Activated CD4-positive, alpha-beta T cell treated with anti-CD3 and anti-CD28 coated beads, Interleukin-2, amount 50 U/mL, for 16 hours (primary cell): ENCODE results near the gene DACT3.

Experiments
- DNase-seq: peaks from one replicate; pipeline ENCODE4 v3.0.0-alpha.2; 2020

Gene DACT3

GRCh38 chr19:46665072-46665471, 4.1 kb upstream of the DACT3 start:
- DNase-seq = no peak

GRCh38 chr19:46661735-46662592, 982 bp upstream of the DACT3 start:
- DNase-seq = peak; percentile 76

GRCh38 chr19:46660551-46661019, 397 bp downstream of the DACT3 start:
- DNase-seq = no peak

GRCh38 chr19:46660008-46660517, 919 bp downstream of the DACT3 start:
- DNase-seq = no peak

- DNase-seq = no peak
These were observed 1.6 kb downstream of the DACT3 start for GRCh38 chr19:46659151-46660007.

GRCh38 chr19:46656541-46656940, 4.4 kb downstream of the DACT3 start:
- no peak for DNase-seq

GRCh38 chr19:46654621-46655152, 6.3 kb downstream of the DACT3 start:
- no peak for DNase-seq

- DNase-seq = no peak
These were observed 10.5 kb downstream of the DACT3 start for GRCh38 chr19:46650445-46650844.

GRCh38 chr19:46648961-46649960, 11.7 kb downstream of the DACT3 start:
- no peak for DNase-seq

GRCh38 chr19:46648060-46648960, 12.7 kb downstream of the DACT3 start:
- no peak for DNase-seq

GRCh38 chr19:46646402-46646801, 14.6 kb downstream of the DACT3 start:
- no peak for DNase-seq

GRCh38 chr19:46644720-46645119, 16.3 kb downstream of the DACT3 start:
- no peak for DNase-seq

- DNase-seq = no peak
These were observed 20.3 kb downstream of the DACT3 start for GRCh38 chr19:46640656-46641055.

GRCh38 chr19:46639358-46640182, 21.4 kb downstream of the DACT3 start:
- DNase-seq = peak; percentile 34

GRCh38 chr19:46637224-46637623, 23.8 kb downstream of the DACT3 start:
- no peak for DNase-seq

- no peak for DNase-seq
These were observed 24.8 kb downstream of the DACT3 start, which contains the start of gene GNG8 for GRCh38 chr19:46635920-46636761. Gene GNG8, minus strand, starts transcription at chr19:46636202. Its CDS starts 1,520 bp downstream, at chr19:46634682.

GRCh38 chr19:46634656-46635218, 26.2 kb downstream of the DACT3 start:
- DNase-seq = no peak

GRCh38 chr19:46634045-46634655, 26.8 kb downstream of the DACT3 start:
- DNase-seq = peak; percentile 96
